Measurements from ENCODE around the gene CFD.

DNA sequence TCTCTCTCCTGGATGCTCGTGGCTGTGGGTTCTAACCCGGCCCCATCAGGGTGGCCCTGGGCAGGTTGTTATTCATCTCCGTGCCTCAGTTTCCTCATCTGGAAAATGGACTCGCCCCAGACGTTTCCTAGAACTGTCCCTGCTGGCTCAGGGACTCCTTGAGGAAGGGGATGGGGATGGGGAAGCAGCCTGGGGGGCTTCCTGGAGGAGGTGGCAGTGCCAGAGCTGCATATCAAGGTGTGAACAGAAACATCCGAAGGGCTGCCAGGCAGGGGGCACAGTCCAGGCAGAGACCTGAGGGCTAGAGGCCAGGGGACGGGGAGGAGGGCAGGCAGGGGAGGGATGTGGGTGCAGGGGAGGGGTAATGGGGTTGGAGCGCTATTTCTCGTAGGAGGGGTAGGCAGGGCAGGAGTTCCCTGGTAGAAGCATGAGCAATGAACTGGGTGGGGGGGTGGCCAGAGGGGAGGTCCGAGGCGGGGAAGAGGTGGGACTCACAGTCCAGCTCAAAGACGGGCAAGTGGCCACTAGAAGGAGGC, 11.0 kb upstream of the CFD start:
- TF ChIP-seq, protein P1, sequence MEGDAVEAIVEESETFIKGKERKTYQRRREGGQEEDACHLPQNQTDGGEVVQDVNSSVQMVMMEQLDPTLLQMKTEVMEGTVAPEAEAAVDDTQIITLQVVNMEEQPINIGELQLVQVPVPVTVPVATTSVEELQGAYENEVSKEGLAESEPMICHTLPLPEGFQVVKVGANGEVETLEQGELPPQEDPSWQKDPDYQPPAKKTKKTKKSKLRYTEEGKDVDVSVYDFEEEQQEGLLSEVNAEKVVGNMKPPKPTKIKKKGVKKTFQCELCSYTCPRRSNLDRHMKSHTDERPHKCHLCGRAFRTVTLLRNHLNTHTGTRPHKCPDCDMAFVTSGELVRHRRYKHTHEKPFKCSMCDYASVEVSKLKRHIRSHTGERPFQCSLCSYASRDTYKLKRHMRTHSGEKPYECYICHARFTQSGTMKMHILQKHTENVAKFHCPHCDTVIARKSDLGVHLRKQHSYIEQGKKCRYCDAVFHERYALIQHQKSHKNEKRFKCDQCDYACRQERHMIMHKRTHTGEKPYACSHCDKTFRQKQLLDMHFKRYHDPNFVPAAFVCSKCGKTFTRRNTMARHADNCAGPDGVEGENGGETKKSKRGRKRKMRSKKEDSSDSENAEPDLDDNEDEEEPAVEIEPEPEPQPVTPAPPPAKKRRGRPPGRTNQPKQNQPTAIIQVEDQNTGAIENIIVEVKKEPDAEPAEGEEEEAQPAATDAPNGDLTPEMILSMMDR (IDR thresholded peaks at IDR 0.05) = no peak
- TF ChIP-seq POLR2A (IDR thresholded peaks at IDR 0.05) = no peak
